K562 (cell line): ENCODE results near the gene LINGO4.

Source experiments
- CHD4 ChIP-seq: fragments of 200-600 bp; sonication (generic); IDR thresholded peaks from 3 replicates; pipeline ENCODE4 v1.6.1; 2012; ENCODE audit warnings: low read depth, mild to moderate bottlenecking, mixed read lengths, low read length, inconsistent platforms; ENCODE audit not compliant: insufficient read depth, insufficient replicate concordance, poor library complexity, severe bottlenecking
- CTCF ChIP-seq, 3 experiments: IDR thresholded peaks in 2 of 3; conservative IDR thresholded peaks in 1 of 3; 2 replicates each; pipeline ENCODE4 v1.5.1; 2011 to 2012; ENCODE audit warnings: low read length in 3 of 3, mild to moderate bottlenecking in 3 of 3, control low read depth in 2 of 3, improper control_type of control experiment in 1 of 3, inconsistent platforms in 1 of 3, low read depth in 1 of 3, mixed read lengths in 1 of 3, moderate library complexity in 1 of 3; ENCODE audit not compliant: insufficient read depth in 2 of 3
- HDAC1 ChIP-seq, 2 experiments: fragments of 450-650 bp; IDR thresholded peaks; 2 replicates each; pipeline ENCODE4 v1.6.1; 2016 to 2017; ENCODE audit warnings: inconsistent platforms in 1 of 2, mild to moderate bottlenecking in 1 of 2, moderate library complexity in 1 of 2
- HSF4 ChIP-seq: fragments of 250-450 bp; sonication (Bioruptor Pico); IDR thresholded peaks from 2 replicates; pipeline ENCODE4 v2.1.2; 2022; ENCODE audit warnings: mild to moderate bottlenecking, moderate library complexity, borderline replicate concordance
- JUNB ChIP-seq: fragments of 450-650 bp; formaldehyde crosslinking; conservative IDR thresholded peaks from 2 replicates; pipeline ENCODE4 v1.4.0; 2020; ENCODE audit warnings: mild to moderate bottlenecking
- MTA1 ChIP-seq: fragments of 450-650 bp; IDR thresholded peaks from 2 replicates; pipeline ENCODE4 v1.6.1; 2017; ENCODE audit warnings: borderline replicate concordance
- POLR2A ChIP-seq: fragments of 450-650 bp; conservative IDR thresholded peaks from 2 replicates; pipeline ENCODE4 v1.6.1; 2016
- RAD51 ChIP-seq: fragments of 450-650 bp; IDR thresholded peaks from 2 replicates; pipeline ENCODE4 v1.7.1; 2016; ENCODE audit warnings: low read depth, mild to moderate bottlenecking, borderline replicate concordance
- SRF ChIP-seq, 2 experiments: fragments of 250-450, 450-650 bp in 1 of 2; sonication (Bioruptor Pico) in 1 of 2; sonication (generic) in 1 of 2; formaldehyde crosslinking; IDR thresholded peaks; 2 replicates each; pipeline versions ENCODE4 v1.5.0 to v1.5.1; 2020 to 2022; ENCODE audit warnings: mild to moderate bottlenecking in 1 of 2, missing genetic modification reagents in 1 of 2
- ZNF143 ChIP-seq: sonication (generic); formaldehyde crosslinking; IDR thresholded peaks from 2 replicates; pipeline ENCODE4 v1.9.0; 2022; ENCODE audit warnings: mild to moderate bottlenecking, missing genetic modification reagents
- ZNF318 ChIP-seq, 2 experiments: fragments of 450-650 bp; IDR thresholded peaks; 2 replicates each; pipeline ENCODE4 v1.6.1; 2016; ENCODE audit warnings: mild to moderate bottlenecking in 2 of 2, borderline replicate concordance in 1 of 2, low read depth in 1 of 2, moderate library complexity in 1 of 2
- ZNF445 ChIP-seq: fragments of 250-450 bp; sonication (Bioruptor Pico); IDR thresholded peaks from 2 replicates; pipeline ENCODE4 v1.4.0; 2020; ENCODE audit warnings: low read depth, mild to moderate bottlenecking, moderate library complexity

- no peak for TF ChIP-seq HDAC1 (IDR thresholded peaks at IDR 0.05)
- no peak for TF ChIP-seq MTA1
- TF ChIP-seq POLR2A, result no peak
- TF ChIP-seq CHD4, result no peak
- no peak for TF ChIP-seq ZNF445 (CRISPR knock-in tag)
- TF ChIP-seq HSF4 (CRISPR knock-in tag), result no peak
- TF ChIP-seq RAD51, result no peak
- TF ChIP-seq ZNF318 (IDR thresholded peaks at IDR 0.05; ENCODE audit: borderline replicate concordance in 1 of 2, low read depth in 1 of 2), result no peak
- TF ChIP-seq ZNF143 (CRISPR knock-in tag), result no peak
- TF ChIP-seq CTCF (IDR thresholded peaks at IDR 0.05 in 2 of 3, conservative IDR thresholded peaks at IDR 0.05 in 1 of 3; ENCODE audit: insufficient read depth in 2 of 3, low read depth in 1 of 3, low read length in 3 of 3), result no peak
- TF ChIP-seq SRF (CRISPR knock-in tag; IDR thresholded peaks at IDR 0.05), result no peak
- TF ChIP-seq JUNB (CRISPR knock-in tag), result no peak
Measured at GRCh38 chr1:151852733-151853132, 47.5 kb upstream of the LINGO4 start.
